Ovary (tissue), 9 donors: ENCODE data around the gene NR3C2. TPM values are rescaled to one million over a fixed set of nuclear protein-coding genes. Genes with fewer than 3 reads are reported as not detected.

Source experiments
- DNase-seq, 5 donors: peaks; one replicate each; pipeline ENCODE4 v3.0.0-alpha.2; 2019 to 2020
- H3K27ac ChIP-seq, 2 donors: fragments of 200-600 bp; one replicate each; pipeline versions ENCODE4 v1.5.1 to v1.8.0; 2019 to 2022
- H3K27me3 ChIP-seq: fragments of 200-600 bp; one replicate; pipeline ENCODE4 v1.8.0; 2022
- H3K36me3 ChIP-seq: fragments of 200-600 bp; sonication (generic); one replicate; pipeline ENCODE4 v1.5.1; 2019
- H3K4me1 ChIP-seq: one replicate; pipeline ENCODE4 v1.8.1; 2013; ENCODE audit warnings: mild to moderate bottlenecking, moderate library complexity; ENCODE audit not compliant: insufficient read depth
- H3K4me3 ChIP-seq: fragments of 200-600 bp; sonication (generic); one replicate; pipeline ENCODE4 v1.5.1; 2017
- H3K9me3 ChIP-seq, 2 donors: fragments of 200-600 bp in 1 of 2; sonication (generic) in 1 of 2; one replicate each; pipeline versions ENCODE4 v1.5.1 to v1.8.1; 2013 to 2019; ENCODE audit warnings: mild to moderate bottlenecking in 1 of 2, moderate library complexity in 1 of 2
- CTCF ChIP-seq, 3 donors: fragments of 450-650 bp in 2 of 3; fragments of 200-600 bp in 1 of 3; IDR thresholded peaks; one replicate each; pipeline versions ENCODE4 v1.5.1 to v1.8.0; 2016 to 2022; ENCODE audit warnings: antibody characterized with exemption in 3 of 3, mild to moderate bottlenecking in 1 of 3
- EP300 ChIP-seq: sonication (generic); formaldehyde crosslinking; IDR thresholded peaks from one replicate; pipeline ENCODE4 v1.6.1; 2017; ENCODE audit warnings: antibody characterized with exemption
- POLR2A ChIP-seq: fragments of 450-650 bp; IDR thresholded peaks from one replicate; pipeline ENCODE4 v1.6.1; 2017; ENCODE audit warnings: antibody characterized with exemption, mild to moderate bottlenecking, moderate library complexity
- WGBS, 3 donors: extraction: QIAGEN DNeasy Blood & Tissue Kit in 1 of 3; methylation state at CpG; one replicate each; pipeline versions ENCODE4 v1.1.5 to v1.1.7; 2013 to 2017; 5-methylcytosine and 5-hydroxymethylcytosine counted together
- intact Hi-C, 4 donors: fragments of 100-400 bp; cut with DNase I; formaldehyde crosslinking; loops; one replicate each; pipeline versions ENCODE4 v1.11.0 to v1.15.1; 2022 to 2023
- polyA plus RNA-seq, 2 donors: library from polyadenylated mRNA; stranded (reverse); fragments of 200-250 nt in 1 of 2; fragments of 350-450 nt in 1 of 2; fragmentation: Illumina TruSeq in 1 of 2; extraction: RNeasy Lipid Tissue Mini Kit (QIAGEN cat#74804) in 1 of 2; gene quantifications; one replicate each; pipeline ENCODE4 v1.2.3, GENCODE V29; 2013 to 2014
- total RNA-seq, 7 donors: library from RNA; depleted of rRNA in 2 of 7; stranded (reverse); fragments of >200 nt in 2 of 7; fragmentation: NEBNext Ultra II Directional in 3 of 7; extraction: Animal tissue kit (Norgen Biotek cat#: 25700) in 3 of 7; gene quantifications; one replicate each; pipeline versions ENCODE4 v1.1.0 to v1.2.4, GENCODE V29; 2016 to 2023
- donor health status: DM: no; HTN: no; CAD: no; lungs with moderate emphysema.
- donor health status: DM: no; HTN: no; CAD: no.
- donor health status: Bipolar disorder and iron deficiency.
- donor health status: DM: yes; HTN: yes; CAD: no.
- donor health status: DM: no; HTN: no; CAD: no.
- donor health status: DM: yes; HTN: yes; CAD: no.

The NR3C2 gene
- total and polyA plus RNA-seq, 9 donors, result 6.8 to 37.5 (median 22.9) TPM

GRCh38 chr4:148081745-148082144, 360.5 kb downstream of the NR3C2 start:
- no peaks in the 10 kb centered on the region for H3K36me3 ChIP-seq
- WGBS, 3 donors, result 95 to 98% (median 96%) methylated on average over 3 of the region's 3 CpGs
- TF ChIP-seq POLR2A, result no peak
- no peak for TF ChIP-seq EP300
- TF ChIP-seq CTCF (IDR thresholded peaks at IDR 0.05), result no peak

GRCh38 chr4:148081267-148081666, 360.9 kb downstream of the NR3C2 start:
- Histone ChIP-seq H3K4me1 (no peaks in the 10 kb centered on the region), H3K9me3 (no peaks in the 10 kb centered on the region), H3K4me3 (no peak overlapping the region), H3K36me3 (no peaks in the 10 kb centered on the region), H3K27ac (no peak overlapping the region), H3K27me3 (no peaks in the 10 kb centered on the region)
- intact Hi-C loops, result no loop called here
- whole genome bisulfite sequencing, 3 donors, result 96 to 97% (median 97%) methylated on average over 12 of the region's 12 CpGs
- DNase-seq, result no peak
- no peak for TF ChIP-seq POLR2A
- TF ChIP-seq EP300, result no peak
- no peak for TF ChIP-seq CTCF (IDR thresholded peaks at IDR 0.05)

More at GRCh38 chr4:148081745-148082144, 360.5 kb downstream of the NR3C2 start:
- no peaks in the 10 kb centered on the region for H3K27me3 ChIP-seq
- no peak overlapping the region for H3K4me3 ChIP-seq
- no peaks in the 10 kb centered on the region for H3K9me3 ChIP-seq
- intact Hi-C loops, result no loop called here
- H3K27ac ChIP-seq, result no peak overlapping the region
- H3K4me1 ChIP-seq, result no peaks in the 10 kb centered on the region
- no peak for DNase-seq

GRCh38 chr4:148079961-148080360, 362.3 kb downstream of the NR3C2 start:
- Histone ChIP-seq H3K4me1 (no peaks in the 10 kb centered on the region), H3K27ac (no peak overlapping the region), H3K9me3 (no peaks in the 10 kb centered on the region), H3K36me3 (no peaks in the 10 kb centered on the region), H3K27me3 (no peaks in the 10 kb centered on the region), H3K4me3 (no peak overlapping the region)
- DNase-seq, result no peak
- TF ChIP-seq POLR2A (no peak), EP300 (no peak), CTCF (IDR thresholded peaks at IDR 0.05) (no peak)
- intact Hi-C loops, result no loop called here
- WGBS, 3 donors, result 85 to 87% (median 85%) methylated on average over 7 of the region's 7 CpGs

GRCh38 chr4:148078061-148078460, 364.2 kb downstream of the NR3C2 start:
- intact Hi-C loops, result no loop called here
- no peaks in the 10 kb centered on the region for H3K9me3 ChIP-seq
- no peak for DNase-seq
- H3K27ac ChIP-seq, result no peak overlapping the region
- H3K36me3 ChIP-seq, result no peaks in the 10 kb centered on the region
- no peak overlapping the region for H3K4me3 ChIP-seq
- TF ChIP-seq CTCF (IDR thresholded peaks at IDR 0.05) (no peak), POLR2A (no peak), EP300 (no peak)
- WGBS, 3 donors, result 94 to 97% (median 97%) methylated on average over 2 of the region's 2 CpGs
- H3K27me3 ChIP-seq, result no peaks in the 10 kb centered on the region
- H3K4me1 ChIP-seq, result no peaks in the 10 kb centered on the region
